Measurements from ENCODE around the gene HCRTR1. TPM values are rescaled to one million over a fixed set of nuclear protein-coding genes. Genes with fewer than 3 reads are reported as not detected.

Gene HCRTR1
- total RNA-seq, 1 experiment from 2014 or later = not detected

- no peak overlapping the region for H3K4me3 ChIP-seq (ENCODE audit: low read length)
- no peaks in the 10 kb centered on the region for H3K9me3 ChIP-seq (ENCODE audit: low read length)
- no peaks in the 10 kb centered on the region for H3K36me3 ChIP-seq (ENCODE audit: insufficient read depth, low read length)
- no peaks in the 10 kb centered on the region for H3K4me1 ChIP-seq (ENCODE audit: low read length)
- DNase-seq = no peak
- H3K27me3 ChIP-seq (ENCODE audit: low read length) = no peaks in the 10 kb centered on the region
- no peaks in the 10 kb centered on the region for H3K9me2 ChIP-seq (replicated peaks; ENCODE audit: insufficient read depth, low read length)
- H3K27ac ChIP-seq (ENCODE audit: low read length) = no peak overlapping the region
- no peaks in the 10 kb centered on the region for H3K79me2 ChIP-seq (ENCODE audit: low read length)
- no peak overlapping the region for H3K9ac ChIP-seq (ENCODE audit: low read length)
- H4K20me1 ChIP-seq (ENCODE audit: insufficient read depth, low read depth, low read length) = no peaks in the 10 kb centered on the region
- H3K4me2 ChIP-seq (ENCODE audit: low read depth, low read length, poor library complexity, severe bottlenecking) = no peak overlapping the region
- no peak overlapping the region for H2AFZ ChIP-seq (ENCODE audit: low read length)
Observed at GRCh38 chr1:31653717-31654473, 36.4 kb downstream of the HCRTR1 start.

GRCh38 chr1:31654474-31654776, 36.9 kb downstream of the HCRTR1 start:
- no peak overlapping the region for H3K9ac ChIP-seq (ENCODE audit: low read length)
- no peak overlapping the region for H3K4me3 ChIP-seq (ENCODE audit: low read length)
- H3K9me2 ChIP-seq (replicated peaks; ENCODE audit: insufficient read depth, low read length) = no peaks in the 10 kb centered on the region
- H3K4me1 ChIP-seq (ENCODE audit: low read length) = no peaks in the 10 kb centered on the region
- no peak for DNase-seq
- H3K9me3 ChIP-seq (ENCODE audit: low read length) = no peaks in the 10 kb centered on the region
- no peaks in the 10 kb centered on the region for H3K36me3 ChIP-seq (ENCODE audit: insufficient read depth, low read length)
- no peak overlapping the region for H2AFZ ChIP-seq (ENCODE audit: low read length)
- no peak overlapping the region for H3K27ac ChIP-seq (ENCODE audit: low read length)
- H4K20me1 ChIP-seq (ENCODE audit: insufficient read depth, low read depth, low read length) = no peaks in the 10 kb centered on the region
- no peaks in the 10 kb centered on the region for H3K27me3 ChIP-seq (ENCODE audit: low read length)
- no peak overlapping the region for H3K4me2 ChIP-seq (ENCODE audit: low read depth, low read length, poor library complexity, severe bottlenecking)
- no peaks in the 10 kb centered on the region for H3K79me2 ChIP-seq (ENCODE audit: low read length)

GRCh38 chr1:31655104-31655503, 37.6 kb downstream of the HCRTR1 start:
- Histone ChIP-seq H3K27ac (ENCODE audit: low read length) (no peak overlapping the region), H2AFZ (ENCODE audit: low read length) (no peak overlapping the region), H3K4me2 (ENCODE audit: low read depth, low read length, poor library complexity, severe bottlenecking) (no peak overlapping the region)

GRCh38 chr1:31655756-31656155, 38.3 kb downstream of the HCRTR1 start:
- no peaks in the 10 kb centered on the region for H3K36me3 ChIP-seq (ENCODE audit: insufficient read depth, low read length)
- H3K9me2 ChIP-seq (replicated peaks; ENCODE audit: insufficient read depth, low read length) = no peaks in the 10 kb centered on the region
- H3K4me3 ChIP-seq (ENCODE audit: low read length) = no peak overlapping the region
- H3K27me3 ChIP-seq (ENCODE audit: low read length) = no peaks in the 10 kb centered on the region
- no peaks in the 10 kb centered on the region for H4K20me1 ChIP-seq (ENCODE audit: insufficient read depth, low read depth, low read length)
- DNase-seq = no peak
- H3K4me1 ChIP-seq (ENCODE audit: low read length) = no peaks in the 10 kb centered on the region
- no peak overlapping the region for H3K9ac ChIP-seq (ENCODE audit: low read length)
- H3K9me3 ChIP-seq (ENCODE audit: low read length) = no peaks in the 10 kb centered on the region
- no peak overlapping the region for H3K4me2 ChIP-seq (ENCODE audit: low read depth, low read length, poor library complexity, severe bottlenecking)
- no peaks in the 10 kb centered on the region for H3K79me2 ChIP-seq (ENCODE audit: low read length)
- H3K27ac ChIP-seq (ENCODE audit: low read length) = no peak overlapping the region
- H2AFZ ChIP-seq (ENCODE audit: low read length) = no peak overlapping the region

More at GRCh38 chr1:31655104-31655503, 37.6 kb downstream of the HCRTR1 start:
- Histone ChIP-seq H3K79me2 (ENCODE audit: low read length) (no peaks in the 10 kb centered on the region), H4K20me1 (ENCODE audit: insufficient read depth, low read depth, low read length) (no peaks in the 10 kb centered on the region), H3K4me3 (ENCODE audit: low read length) (no peak overlapping the region), H3K4me1 (ENCODE audit: low read length) (no peaks in the 10 kb centered on the region), H3K9ac (ENCODE audit: low read length) (no peak overlapping the region), H3K9me3 (ENCODE audit: low read length) (no peaks in the 10 kb centered on the region), H3K9me2 (replicated peaks; ENCODE audit: insufficient read depth, low read length) (no peaks in the 10 kb centered on the region), H3K27me3 (ENCODE audit: low read length) (no peaks in the 10 kb centered on the region), H3K36me3 (ENCODE audit: insufficient read depth, low read length) (no peaks in the 10 kb centered on the region)
- DNase-seq = no peak

GRCh38 chr1:31657020-31657804, 39.7 kb downstream of the HCRTR1 start:
- Histone ChIP-seq H2AFZ (ENCODE audit: low read length) (no peak overlapping the region), H3K4me2 (ENCODE audit: low read depth, low read length, poor library complexity, severe bottlenecking) (no peak overlapping the region)

GRCh38 chr1:31657972-31658510, 40.6 kb downstream of the HCRTR1 start:
- Histone ChIP-seq H3K27ac (ENCODE audit: low read length) (no peak overlapping the region), H3K27me3 (ENCODE audit: low read length) (no peaks in the 10 kb centered on the region), H3K9ac (ENCODE audit: low read length) (no peak overlapping the region), H4K20me1 (ENCODE audit: insufficient read depth, low read depth, low read length) (no peaks in the 10 kb centered on the region), H3K4me1 (ENCODE audit: low read length) (no peaks in the 10 kb centered on the region), H3K79me2 (ENCODE audit: low read length) (no peaks in the 10 kb centered on the region), H3K9me3 (ENCODE audit: low read length) (no peaks in the 10 kb centered on the region), H2AFZ (ENCODE audit: low read length) (no peak overlapping the region), H3K36me3 (ENCODE audit: insufficient read depth, low read length) (no peaks in the 10 kb centered on the region), H3K9me2 (replicated peaks; ENCODE audit: insufficient read depth, low read length) (no peaks in the 10 kb centered on the region), H3K4me3 (ENCODE audit: low read length) (no peak overlapping the region), H3K4me2 (ENCODE audit: low read depth, low read length, poor library complexity, severe bottlenecking) (no peak overlapping the region)
- DNase-seq = no peak

More at GRCh38 chr1:31657020-31657804, 39.7 kb downstream of the HCRTR1 start:
- H4K20me1 ChIP-seq (ENCODE audit: insufficient read depth, low read depth, low read length) = no peaks in the 10 kb centered on the region
- H3K4me3 ChIP-seq (ENCODE audit: low read length) = no peak overlapping the region
- H3K27ac ChIP-seq (ENCODE audit: low read length) = no peak overlapping the region
- no peak for DNase-seq
- no peaks in the 10 kb centered on the region for H3K9me2 ChIP-seq (replicated peaks; ENCODE audit: insufficient read depth, low read length)
- no peak overlapping the region for H3K9ac ChIP-seq (ENCODE audit: low read length)
- no peaks in the 10 kb centered on the region for H3K36me3 ChIP-seq (ENCODE audit: insufficient read depth, low read length)
- no peaks in the 10 kb centered on the region for H3K27me3 ChIP-seq (ENCODE audit: low read length)
- no peaks in the 10 kb centered on the region for H3K79me2 ChIP-seq (ENCODE audit: low read length)
- no peaks in the 10 kb centered on the region for H3K9me3 ChIP-seq (ENCODE audit: low read length)
- no peaks in the 10 kb centered on the region for H3K4me1 ChIP-seq (ENCODE audit: low read length)

GRCh38 chr1:31658721-31659120, 41.2 kb downstream of the HCRTR1 start:
- Histone ChIP-seq H3K9ac (ENCODE audit: low read length) (no peak overlapping the region), H3K27me3 (ENCODE audit: low read length) (no peaks in the 10 kb centered on the region), H3K4me3 (ENCODE audit: low read length) (no peak overlapping the region), H3K36me3 (ENCODE audit: insufficient read depth, low read length) (no peaks in the 10 kb centered on the region), H3K9me3 (ENCODE audit: low read length) (no peaks in the 10 kb centered on the region), H3K4me1 (ENCODE audit: low read length) (no peaks in the 10 kb centered on the region), H3K27ac (ENCODE audit: low read length) (no peak overlapping the region), H3K4me2 (ENCODE audit: low read depth, low read length, poor library complexity, severe bottlenecking) (no peak overlapping the region), H3K79me2 (ENCODE audit: low read length) (no peaks in the 10 kb centered on the region), H4K20me1 (ENCODE audit: insufficient read depth, low read depth, low read length) (no peaks in the 10 kb centered on the region), H3K9me2 (replicated peaks; ENCODE audit: insufficient read depth, low read length) (no peaks in the 10 kb centered on the region), H2AFZ (ENCODE audit: low read length) (no peak overlapping the region)
- no peak for DNase-seq

- Histone ChIP-seq H3K9ac (ENCODE audit: low read length) (no peak overlapping the region), H4K20me1 (ENCODE audit: insufficient read depth, low read depth, low read length) (no peaks in the 10 kb centered on the region), H3K36me3 (ENCODE audit: insufficient read depth, low read length) (no peaks in the 10 kb centered on the region), H3K27ac (ENCODE audit: low read length) (no peak overlapping the region), H3K9me3 (ENCODE audit: low read length) (no peaks in the 10 kb centered on the region), H3K4me2 (ENCODE audit: low read depth, low read length, poor library complexity, severe bottlenecking) (no peak overlapping the region), H3K9me2 (replicated peaks; ENCODE audit: insufficient read depth, low read length) (no peaks in the 10 kb centered on the region), H3K4me1 (ENCODE audit: low read length) (no peaks in the 10 kb centered on the region), H3K27me3 (ENCODE audit: low read length) (no peaks in the 10 kb centered on the region), H3K4me3 (ENCODE audit: low read length) (no peak overlapping the region), H3K79me2 (ENCODE audit: low read length) (no peaks in the 10 kb centered on the region), H2AFZ (ENCODE audit: low read length) (no peak overlapping the region)
- DNase-seq = no peak
Observed at GRCh38 chr1:31659889-31660288, 42.4 kb downstream of the HCRTR1 start.

Data from Karpas-422 (cell line).